ENCODE measurements around the gene CDKAL1.

DNA sequence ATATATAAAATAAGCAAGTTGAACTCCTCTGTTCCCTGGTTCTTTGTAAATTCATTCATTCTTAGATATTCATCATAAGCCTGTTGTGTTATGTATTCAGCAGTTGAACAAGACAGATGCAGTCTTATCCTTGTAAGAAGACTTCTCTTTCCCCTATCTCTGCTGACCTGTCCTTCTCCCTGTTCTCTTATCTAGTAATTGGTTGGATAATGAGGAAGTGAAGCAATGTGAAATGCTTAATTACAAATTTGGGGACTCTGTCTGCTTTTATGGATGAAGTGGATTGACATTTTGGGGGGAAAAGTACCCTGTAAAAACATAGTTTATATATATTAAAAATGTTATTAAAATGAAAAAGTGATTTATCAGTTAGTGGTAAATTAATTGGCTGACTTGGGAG lies 37.0 kb downstream of the CDKAL1 start:
- TF ChIP-seq PAX5 (IDR thresholded peaks at IDR 0.05; ENCODE audit: insufficient read depth, low read length, severe bottlenecking) (no peak), POLR2AphosphoS5 (IDR thresholded peaks at IDR 0.05; ENCODE audit: low read depth, low read length) (no peak), POLR2A (IDR thresholded peaks at IDR 0.05; ENCODE audit: low read depth, low read length) (no peak)
